ENCODE data around the gene GPR61.

GPR61 gene

DNA sequence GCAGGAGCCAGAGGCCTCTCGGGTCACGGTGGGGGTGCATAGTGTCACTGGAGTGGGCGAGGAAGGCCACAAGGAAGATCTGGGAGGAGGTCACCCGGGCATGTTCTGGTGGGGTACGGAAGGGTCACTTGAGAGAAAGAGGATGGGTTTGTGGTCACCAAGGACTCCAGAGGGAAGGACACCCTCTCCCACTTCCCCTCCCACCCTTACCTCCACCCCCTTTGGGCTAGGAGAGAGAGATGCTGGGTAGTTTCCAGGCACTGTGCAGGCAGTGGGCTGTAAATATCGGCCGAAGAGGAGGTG lies 30.8 kb upstream of the GPR61 start:
- DNase-seq = no peak

DNA sequence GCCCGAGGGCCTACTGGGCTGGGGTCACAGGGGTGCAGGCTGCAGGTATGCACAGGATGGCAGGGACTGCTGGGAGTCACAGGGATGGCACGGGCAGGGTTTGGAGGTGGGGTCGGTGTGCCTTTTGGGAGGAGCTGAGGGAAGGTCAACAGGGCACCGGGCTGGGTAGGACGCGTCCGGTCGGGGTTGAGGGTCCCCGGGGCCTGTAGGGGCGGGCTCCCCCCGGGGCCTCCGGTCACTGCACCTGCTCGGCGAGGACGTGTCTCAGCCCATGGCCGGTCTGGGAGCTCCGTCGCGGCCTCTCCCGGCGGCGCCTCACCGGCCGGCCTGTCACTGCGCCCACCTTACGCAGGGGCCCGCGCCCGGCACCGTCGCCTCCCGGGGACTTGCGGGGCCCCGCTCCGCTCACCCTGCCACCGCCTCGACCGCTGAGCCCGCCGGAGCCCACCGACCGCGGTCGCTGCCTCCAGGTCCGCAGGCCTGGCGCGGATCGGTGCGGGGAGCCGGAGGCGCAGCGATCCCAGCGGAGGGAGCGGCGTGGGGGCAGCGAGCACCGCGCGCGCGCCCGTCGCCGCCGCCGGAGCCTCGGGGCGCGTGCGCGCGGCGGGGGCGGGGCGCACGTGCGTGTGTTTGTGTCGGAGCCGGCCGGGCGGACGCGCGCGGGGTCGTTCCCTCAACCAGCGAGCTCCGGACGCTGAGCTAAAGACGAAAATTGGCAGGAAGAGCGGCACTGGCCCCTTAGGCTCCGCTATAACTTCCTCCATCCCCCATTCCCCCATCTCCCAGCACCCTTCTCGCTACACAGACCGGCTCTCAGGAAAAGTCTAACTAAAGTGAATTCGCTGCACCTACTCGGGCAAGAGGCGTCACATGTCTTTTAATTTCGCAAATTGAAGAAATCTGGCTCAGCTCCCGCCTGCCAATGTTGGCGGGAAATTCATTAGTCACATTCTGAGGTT lies 30.2 kb upstream of the GPR61 start, which contains the start of gene AMIGO1:
AMIGO1 (minus strand) TSS at position 552 of the 959 bp plus-strand sequence. CDS start 815 bp downstream, outside the sequence.
- peak in 30 of 58 donors; percentile 19 to 60 (median 37) for DNase-seq

DNA sequence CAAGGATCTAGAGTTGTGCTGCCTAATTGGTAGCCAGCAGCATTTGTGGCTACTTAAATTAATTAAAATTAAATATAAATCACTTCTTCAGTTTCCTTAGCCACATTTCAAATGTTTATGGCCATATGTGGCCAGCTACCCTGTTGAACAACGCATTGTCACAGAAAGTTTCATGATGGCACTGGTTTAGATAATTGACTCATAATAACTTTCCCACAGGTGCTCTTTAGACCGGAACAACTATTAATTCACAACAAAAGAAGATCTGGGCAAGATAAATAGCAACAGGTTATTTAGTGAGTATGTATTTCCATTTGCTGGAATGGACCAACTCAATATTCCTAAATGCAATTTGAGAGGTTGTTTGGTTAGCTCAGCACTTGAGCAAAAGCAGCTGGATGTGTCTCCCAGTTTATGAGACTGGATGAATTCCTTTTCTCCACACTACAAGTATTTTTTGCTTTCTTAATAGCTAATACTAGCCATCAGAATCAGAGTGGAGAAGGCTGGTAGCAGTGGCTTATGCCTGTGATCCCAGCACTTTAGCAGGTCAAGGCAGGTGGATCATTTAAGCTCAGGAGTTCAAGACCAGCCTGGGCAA lies 26.5 kb upstream of the GPR61 start:
- DNase-seq = no peak

DNA sequence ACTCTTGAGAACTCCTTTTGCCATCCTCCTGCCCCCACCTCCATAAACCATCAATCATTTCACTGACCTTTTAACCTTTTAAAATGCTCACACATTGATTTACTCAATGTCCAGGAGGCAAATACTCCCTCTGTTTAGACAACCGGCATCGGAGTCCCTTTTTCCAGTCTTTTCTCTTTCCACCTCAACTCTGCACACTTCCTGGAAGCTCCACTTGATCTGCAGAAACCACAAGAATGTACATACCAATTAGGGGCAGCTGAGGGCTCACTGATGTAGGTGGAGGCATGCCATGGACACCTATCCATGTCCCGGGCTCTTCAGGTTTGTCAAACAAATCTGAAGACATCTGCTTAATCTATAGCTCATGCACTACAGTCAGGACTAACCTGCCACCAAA lies 24.8 kb upstream of the GPR61 start:
- DNase-seq = no peak

DNA sequence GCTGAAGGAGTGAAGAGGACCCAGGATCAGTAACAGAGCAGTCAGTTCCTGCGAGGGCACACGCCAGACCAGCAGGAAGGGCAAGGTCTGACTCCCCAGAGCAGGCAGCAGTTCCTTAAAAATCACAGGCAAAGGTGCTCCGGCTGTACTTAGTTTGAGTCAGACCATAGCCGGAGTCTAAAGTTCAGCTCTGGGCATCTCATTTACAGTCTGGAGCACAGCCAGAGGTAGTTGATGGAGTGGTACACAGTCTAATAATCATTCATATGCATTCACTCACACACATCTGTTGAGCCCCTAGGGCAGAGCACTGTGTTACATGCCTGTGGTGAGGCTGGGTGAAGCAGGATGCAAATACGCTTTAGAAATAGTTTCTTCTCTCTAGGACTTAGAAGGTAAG lies 22.8 kb upstream of the GPR61 start:
- no peak for DNase-seq

DNA sequence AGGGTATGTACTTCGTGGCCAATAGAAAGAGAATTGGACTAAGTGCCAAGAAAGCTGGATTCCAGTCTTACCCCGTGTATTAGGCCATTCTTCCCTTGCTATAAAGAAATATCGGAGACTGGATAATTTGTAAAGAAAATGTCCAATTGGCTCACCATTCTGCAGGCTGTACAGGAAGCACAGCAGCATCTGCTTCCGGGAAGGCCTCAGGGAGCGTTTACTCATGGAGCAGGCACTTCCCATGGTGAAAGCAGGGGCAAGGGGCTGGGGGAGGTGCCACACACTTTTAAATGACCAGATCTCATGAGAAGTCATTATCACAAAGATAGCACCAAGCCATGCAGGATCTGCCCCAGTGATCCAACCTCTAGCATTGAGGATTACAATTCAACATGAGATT lies 22.3 kb upstream of the GPR61 start:
- DNase-seq = no peak

DNA sequence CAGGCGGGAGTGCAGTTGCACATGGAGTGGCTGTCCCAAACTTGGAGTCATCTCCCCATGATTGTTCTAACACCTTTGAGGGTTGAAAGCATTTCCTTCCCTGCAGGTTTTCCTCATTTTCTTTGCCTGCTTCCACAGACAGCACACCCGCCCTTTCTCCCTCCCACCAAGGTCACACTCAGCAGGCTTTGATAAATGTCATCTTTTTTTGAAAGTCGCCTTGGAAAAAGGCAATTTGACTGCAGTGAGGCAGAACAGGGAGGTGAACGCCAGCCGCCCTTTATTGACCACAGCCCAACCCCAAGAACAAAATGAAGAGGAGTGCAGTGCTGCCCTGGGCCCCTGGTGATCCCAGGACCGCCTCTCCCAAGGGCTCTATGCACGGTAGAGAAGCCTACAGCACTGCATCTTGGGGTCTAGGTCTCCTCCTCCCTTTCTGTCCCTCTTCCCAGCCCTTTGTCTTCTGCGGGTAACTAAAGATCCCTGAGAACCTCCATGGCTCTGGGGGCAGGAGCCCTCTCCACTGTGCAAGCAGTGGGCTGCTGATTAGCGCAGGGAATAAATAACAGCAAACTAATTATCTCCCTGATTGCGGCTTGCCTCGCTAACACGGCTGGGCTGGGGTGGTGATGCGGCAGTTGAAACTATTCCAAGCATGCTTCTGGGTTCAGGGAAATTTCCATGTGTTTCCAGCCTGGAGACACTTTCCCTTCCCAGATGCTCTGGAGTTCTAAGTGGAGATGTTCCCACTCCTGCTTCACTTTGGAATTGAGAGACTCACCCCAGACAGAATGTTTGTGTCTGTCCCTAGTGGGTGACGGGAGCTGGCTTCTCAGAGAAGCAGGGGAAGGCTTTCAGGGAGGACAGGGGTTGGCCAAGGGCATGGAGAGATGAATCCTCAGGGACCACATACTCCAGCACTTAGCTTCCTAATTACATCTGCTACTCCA lies 18.4 kb upstream of the GPR61 start:
- DNase-seq = no peak

DNA sequence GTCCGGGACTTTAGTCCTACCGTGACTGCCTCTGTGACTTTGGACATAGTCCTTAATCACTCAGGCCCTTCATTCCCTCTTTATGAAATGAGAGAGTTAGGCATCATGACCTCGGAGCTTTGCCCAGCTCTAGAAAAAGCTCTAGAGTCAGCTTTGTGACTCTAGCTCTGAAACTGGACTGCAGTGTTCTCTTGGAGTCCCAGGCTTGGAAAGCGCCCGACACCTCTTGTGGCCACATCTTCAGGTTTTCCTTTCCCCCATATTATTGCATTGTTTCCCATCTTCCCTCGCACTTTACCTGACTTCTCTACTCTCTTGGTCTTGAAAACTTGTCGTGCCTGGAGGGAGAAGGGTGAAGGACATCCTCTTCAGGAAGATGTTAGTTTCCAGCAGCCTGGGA lies 17.6 kb upstream of the GPR61 start:
- no peak for DNase-seq

DNA sequence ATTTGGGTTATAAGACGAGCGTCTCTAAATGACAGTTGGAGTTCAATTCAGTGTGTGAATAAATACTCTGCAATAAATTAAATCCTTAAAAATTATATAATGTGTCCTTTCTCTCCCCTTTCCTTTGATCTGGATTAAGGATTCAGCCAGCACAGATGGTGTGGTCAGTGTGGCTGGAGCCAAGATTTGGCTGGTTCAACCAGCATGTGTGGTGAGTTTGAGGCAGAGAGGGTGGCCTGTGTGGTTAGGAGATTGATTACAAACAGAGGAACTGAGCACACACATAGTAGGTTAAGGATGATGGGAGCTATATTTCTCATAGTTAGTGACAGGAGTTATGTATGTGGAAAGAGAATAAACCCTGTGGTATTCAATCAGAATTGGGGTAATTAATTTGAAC lies 16.0 kb upstream of the GPR61 start:
- DNase-seq = no peak

DNA sequence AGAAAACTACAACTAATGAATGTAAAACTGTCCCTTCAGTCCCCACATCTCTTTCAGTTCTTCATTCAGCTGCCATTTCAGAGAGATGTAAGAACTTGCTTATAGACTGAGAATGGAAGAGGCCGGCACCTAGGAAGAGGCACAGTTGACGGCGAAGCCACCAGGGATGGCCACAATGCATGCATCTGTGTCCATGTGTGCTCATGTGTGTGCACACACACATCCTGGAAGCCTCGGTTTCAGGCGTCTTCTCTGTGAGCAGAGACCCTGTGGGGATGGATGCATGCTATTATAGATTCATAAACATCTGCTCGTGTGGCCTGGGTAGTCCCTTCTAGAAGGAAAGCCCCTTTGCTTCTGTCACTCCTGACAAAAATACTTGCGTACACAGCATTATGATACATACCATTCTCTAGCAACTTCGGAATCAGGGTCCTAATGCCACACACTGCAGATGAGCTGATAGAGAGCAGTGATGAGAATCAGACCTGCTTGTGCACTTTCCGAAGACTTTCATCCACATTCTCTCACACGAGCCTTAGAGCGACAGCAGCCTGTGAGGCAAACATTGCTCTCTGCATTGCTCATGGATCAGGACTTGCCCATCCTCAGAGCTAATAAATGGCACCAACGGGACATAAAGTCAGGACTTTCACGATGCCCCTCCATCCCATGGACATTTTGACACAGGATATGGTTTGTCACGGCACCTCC lies 12.4 kb upstream of the GPR61 start:
- no peak for DNase-seq

DNA sequence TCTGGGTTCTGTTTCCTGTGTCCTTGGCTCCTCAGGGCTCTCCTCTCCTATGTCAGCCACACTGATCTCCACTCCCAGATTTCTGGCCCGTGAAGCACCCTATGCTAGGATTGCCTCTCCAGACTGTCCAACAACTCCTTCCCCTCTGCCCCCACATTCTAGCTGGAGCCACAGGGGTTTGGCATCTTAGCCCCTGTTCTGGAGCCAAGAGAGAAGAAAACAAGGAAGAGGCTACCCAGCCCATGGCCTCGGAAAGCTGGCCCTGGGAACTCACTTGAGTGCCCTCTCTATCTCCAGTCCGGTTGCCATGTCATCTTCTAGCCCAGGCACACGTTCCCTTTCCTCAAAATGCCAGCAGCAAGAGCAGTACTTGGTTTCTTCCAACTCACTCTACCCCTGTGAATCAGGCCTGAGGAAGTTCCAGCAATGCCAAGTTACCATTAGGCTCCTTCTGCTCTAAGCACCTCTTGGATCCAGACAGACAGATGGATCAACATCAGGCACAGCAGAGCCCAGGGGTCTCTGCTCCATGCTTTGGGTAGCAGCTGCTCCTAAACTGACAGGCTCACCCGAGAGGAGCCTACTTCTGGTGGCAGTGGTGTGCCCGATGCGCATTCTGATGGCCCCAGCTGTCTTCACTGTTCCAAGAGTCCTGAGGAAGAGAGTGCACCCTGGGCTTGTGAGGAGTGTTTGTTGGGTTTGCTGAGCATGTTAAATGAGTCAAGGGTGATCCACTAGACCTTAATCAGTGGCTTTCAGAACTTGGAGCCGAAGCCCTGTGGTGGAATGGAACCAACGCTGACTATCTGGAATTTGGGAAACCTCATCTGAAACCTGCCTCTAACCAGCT lies 11.6 kb upstream of the GPR61 start:
- no peak for DNase-seq

DNA sequence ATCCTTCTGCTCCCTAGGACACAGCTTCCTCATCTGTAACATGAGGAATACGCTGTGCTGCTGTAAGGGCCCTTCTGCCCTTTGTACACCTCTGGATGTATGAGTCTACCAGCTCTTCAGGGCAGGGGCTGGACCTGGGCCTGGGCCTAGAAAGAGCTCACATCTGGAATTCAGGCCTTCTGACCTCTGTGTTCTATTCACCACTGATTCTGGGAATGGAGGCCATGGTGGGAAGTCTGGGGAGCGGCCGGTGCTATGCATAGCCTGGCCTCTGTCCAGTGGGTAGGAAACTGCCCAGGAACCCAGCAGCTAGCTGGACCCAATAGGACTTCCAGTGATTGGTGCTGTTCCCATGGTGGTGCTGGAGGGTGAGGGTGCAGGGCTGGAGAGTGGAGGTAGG lies 11.0 kb upstream of the GPR61 start:
- DNase-seq = no peak

DNA sequence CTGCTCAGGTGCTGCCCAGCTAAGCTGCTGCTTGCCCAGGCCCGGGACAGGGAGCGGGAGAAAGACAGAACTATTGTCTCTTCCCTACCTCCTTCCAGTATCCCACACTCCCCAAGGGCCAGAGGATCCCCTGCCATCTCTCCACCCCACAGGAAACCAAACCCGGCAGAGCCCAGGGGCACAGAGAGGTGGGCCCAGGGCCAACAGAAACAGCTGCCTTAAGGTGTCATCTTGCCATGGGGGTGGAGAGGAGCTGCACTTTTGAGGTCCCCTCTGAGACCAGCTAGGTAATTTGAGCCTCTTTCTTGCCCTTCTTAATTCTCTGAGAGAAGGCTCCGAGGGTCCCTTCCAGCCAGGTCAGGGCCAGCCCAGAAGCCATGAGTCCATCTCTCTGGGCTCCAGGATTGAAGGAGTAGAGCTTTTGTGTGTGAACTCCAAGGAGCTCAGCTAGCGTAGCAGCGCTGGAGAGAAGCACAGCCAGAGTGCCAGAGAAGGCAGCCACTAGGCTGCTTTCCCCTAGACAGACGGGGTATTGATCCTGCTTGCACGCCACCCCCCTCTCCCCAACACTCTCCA lies 9.7 kb upstream of the GPR61 start:
- peak in 2 of 58 donors; percentile 47 to 78 for DNase-seq

DNA sequence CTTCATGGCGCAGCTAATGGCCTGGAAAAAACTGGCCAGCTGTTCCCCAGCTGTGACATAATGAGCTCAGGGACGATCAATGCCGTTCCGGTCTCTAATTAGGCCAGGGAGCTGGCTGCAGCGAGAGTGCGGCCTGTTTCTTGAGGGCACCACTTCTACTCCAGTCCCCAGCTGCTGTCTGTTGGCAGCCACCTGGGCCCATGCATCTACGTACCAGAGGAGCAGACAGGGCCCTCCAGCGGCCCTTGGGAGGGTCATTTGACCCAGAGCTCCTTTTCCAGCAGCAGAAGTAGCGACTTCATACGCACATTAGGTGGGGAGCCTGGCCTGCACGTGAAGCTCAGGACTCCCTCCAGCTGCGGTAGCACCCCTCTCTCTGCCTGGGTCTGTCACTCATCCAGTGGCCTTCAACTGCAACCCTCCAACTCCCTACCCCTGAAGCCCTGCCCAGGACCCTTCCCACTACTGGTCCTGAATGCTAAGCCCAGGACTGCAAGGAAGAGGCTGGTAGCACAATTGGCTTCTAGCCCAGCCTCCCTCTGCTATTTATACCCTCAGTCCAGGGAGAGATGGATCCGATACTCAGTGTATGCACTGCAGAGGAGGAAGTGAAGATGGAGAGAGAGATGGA lies 9.1 kb upstream of the GPR61 start:
- DNase-seq = peak in 37 of 58 donors; percentile 13 to 79 (median 41)

DNA sequence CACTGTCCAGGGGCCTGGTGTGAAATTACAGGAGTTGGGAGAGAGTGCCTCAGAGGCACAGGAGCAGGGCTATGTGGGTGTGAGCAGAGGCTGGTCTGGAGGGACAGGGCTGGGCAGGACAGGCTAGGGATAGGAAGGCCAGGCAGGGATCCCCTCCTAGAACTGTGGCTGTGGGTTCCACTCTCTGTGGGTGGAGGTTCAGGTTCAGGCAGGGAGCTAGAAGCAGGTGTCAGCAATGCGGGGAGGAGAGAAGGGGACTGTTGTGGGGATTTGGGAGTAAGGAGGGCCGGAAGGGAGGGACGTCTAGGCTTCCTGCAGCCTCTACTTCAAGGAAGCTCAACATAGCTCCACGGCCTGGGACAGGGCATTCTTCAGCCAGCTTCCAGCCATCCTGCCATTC lies 8.3 kb upstream of the GPR61 start:
- no peak for DNase-seq

DNA sequence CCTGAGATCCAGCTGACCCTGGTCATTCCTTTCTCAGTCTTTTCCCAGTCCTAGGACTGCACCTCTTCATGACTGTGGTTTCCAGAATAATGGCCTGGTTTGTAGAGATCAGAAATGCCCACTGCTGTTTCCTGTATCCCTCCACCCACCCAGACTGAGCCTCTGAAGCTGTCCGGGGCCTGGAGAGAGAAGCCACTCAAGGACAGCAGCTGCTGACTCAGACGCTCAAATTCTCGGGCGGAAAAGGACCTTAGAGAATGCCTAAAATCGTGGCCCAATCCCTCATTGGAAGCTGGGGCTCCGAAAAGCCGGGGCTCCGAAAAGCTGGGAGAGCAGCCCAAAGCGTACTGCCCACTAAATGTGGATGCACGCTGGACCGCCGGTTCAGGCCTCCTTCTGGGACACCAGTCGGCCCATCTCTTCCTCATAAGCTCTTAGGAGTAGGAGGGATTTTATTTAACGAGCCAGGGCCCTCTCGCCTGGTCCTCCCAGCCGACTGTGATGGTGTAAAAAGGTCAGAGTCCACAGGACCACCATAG lies 7.8 kb upstream of the GPR61 start:
- DNase-seq = peak in 3 of 58 donors; percentile 48 to 63 (median 54)

DNA sequence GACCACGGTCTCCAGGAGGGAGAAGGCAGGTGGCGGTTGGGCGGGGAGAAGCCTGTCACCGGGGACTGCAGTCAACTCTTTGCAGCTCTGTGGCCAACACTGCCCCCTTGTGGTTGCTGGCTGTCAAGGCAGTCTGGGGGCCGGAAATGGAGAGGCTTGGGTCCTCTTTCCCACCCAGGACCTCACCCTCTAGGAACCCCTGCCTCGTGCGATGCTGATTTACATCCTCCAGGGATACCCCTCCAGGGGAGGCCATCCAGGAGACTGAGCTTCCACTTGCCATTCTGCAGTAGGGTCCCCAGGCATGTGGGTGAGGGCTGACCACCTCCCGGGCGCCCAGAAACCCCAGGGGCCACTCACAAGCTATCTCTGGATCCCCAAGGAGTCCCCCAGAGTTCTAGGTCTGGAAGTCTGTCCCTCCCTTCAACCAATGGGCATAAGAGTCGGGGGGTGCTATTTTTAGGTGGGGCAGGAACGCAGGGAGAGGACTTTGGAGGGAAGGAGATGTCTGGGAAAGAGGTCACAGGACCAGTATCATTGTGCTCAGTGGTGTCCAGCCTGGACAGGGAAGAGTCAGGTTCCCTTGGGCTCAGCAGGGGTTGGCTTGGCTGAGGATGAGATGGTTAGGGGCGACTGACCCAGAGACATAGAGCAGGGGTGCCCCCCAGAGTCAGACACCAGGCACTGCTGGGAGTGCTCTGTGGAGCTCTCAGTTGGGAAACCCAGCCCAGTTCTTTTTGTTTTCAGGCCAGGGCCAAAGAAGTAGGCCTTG lies 7.1 kb upstream of the GPR61 start:
- peak in 56 of 58 donors; percentile 24 to 90 (median 72) for DNase-seq

DNA sequence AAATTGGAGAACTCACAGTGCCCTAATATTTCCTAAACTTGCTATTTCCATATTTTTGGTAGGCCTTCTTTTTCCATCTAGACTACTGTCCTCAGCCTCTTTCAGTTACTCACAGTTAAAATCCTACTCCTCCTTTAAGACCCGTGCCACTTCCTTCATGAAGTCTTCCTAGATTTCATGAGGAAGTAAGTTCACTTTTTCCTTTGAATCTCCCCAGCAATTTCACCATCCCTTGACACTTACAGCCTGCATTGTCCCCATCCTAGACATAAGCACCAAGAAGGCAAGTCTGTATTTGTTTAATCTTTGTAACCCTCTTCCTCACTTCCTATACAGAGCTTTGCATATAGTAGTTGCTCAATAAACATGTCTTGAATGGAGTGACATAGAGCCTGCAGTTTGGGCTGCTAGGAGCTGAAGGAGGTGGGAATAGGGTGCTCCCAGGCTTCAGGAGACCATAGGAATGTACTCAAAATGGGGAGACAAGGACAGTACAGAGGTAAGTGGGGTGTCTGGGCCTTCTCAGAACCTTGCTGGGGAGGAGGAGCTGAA lies 5.3 kb upstream of the GPR61 start:
- no peak for DNase-seq

Measured in anterior cingulate cortex (tissue), 58 donors.